ENCODE data around the gene CROCC2.

- TF ChIP-seq, protein P1, sequence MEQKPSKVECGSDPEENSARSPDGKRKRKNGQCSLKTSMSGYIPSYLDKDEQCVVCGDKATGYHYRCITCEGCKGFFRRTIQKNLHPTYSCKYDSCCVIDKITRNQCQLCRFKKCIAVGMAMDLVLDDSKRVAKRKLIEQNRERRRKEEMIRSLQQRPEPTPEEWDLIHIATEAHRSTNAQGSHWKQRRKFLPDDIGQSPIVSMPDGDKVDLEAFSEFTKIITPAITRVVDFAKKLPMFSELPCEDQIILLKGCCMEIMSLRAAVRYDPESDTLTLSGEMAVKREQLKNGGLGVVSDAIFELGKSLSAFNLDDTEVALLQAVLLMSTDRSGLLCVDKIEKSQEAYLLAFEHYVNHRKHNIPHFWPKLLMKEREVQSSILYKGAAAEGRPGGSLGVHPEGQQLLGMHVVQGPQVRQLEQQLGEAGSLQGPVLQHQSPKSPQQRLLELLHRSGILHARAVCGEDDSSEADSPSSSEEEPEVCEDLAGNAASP (CRISPR knock-in tag; IDR thresholded peaks at IDR 0.05; ENCODE audit: borderline replicate concordance), result no peak
- TF ChIP-seq ZNF337 (CRISPR knock-in tag; IDR thresholded peaks at IDR 0.05; ENCODE audit: borderline replicate concordance, low read depth), result no peak
- TF ChIP-seq, protein P2, sequence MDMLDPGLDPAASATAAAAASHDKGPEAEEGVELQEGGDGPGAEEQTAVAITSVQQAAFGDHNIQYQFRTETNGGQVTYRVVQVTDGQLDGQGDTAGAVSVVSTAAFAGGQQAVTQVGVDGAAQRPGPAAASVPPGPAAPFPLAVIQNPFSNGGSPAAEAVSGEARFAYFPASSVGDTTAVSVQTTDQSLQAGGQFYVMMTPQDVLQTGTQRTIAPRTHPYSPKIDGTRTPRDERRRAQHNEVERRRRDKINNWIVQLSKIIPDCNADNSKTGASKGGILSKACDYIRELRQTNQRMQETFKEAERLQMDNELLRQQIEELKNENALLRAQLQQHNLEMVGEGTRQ (IDR thresholded peaks at IDR 0.05; ENCODE audit: low read depth, low read length), result no peak
- TF ChIP-seq, protein P2 (CRISPR knock-in tag; IDR thresholded peaks at IDR 0.05; ENCODE audit: borderline replicate concordance), result no peak
- TF ChIP-seq ISX (CRISPR knock-in tag; conservative IDR thresholded peaks at IDR 0.05), result no peak
- TF ChIP-seq ZNF263 (CRISPR knock-in tag; IDR thresholded peaks at IDR 0.05), result no peak
- no peak for TF ChIP-seq CBX2 (IDR thresholded peaks at IDR 0.05; ENCODE audit: low read depth, low read length)
- no peak for TF ChIP-seq CBX2 (CRISPR knock-in tag; IDR thresholded peaks at IDR 0.05; ENCODE audit: low read depth)
- TF ChIP-seq ELF4 (CRISPR knock-in tag; IDR thresholded peaks at IDR 0.05; ENCODE audit: borderline replicate concordance), result no peak
Observed at GRCh38 chr2:240972636-240973521, 66.7 kb downstream of the CROCC2 start.

Data from HepG2 (cell line).